ENCODE measurements around the gene UGT1A8.
"Not testable (repeated sequence)": the region's sequence is repeated elsewhere in the genome, so short reads cannot be mapped to it uniquely, and the experiment has no call there.

UGT1A8 gene

GRCh38 chr2:233718552-233718951 is 101.1 kb downstream of the UGT1A8 start, which contains the start of gene UGT1A4:
UGT1A4 (plus strand) TSS chr2:233718736; CDS start chr2:233718821, 85 bp downstream.
- DNase-seq (ENCODE audit: low spot score), result no peak

- no peak for DNase-seq (ENCODE audit: low spot score)
These were observed 111.4 kb downstream of the UGT1A8 start, which contains the start of gene UGT1A3 for GRCh38 chr2:233728723-233729301. UGT1A3 (plus strand) TSS chr2:233729042; CDS start chr2:233729127, 85 bp downstream.

GRCh38 chr2:233736868-233737653 is 119.6 kb downstream of the UGT1A8 start:
- DNase-seq (ENCODE audit: low spot score), result not testable (repeated sequence)

GRCh38 chr2:233740870-233741269 is 123.4 kb downstream of the UGT1A8 start:
- no peak for DNase-seq (ENCODE audit: low spot score)

GRCh38 chr2:233743464-233744259 is 126.2 kb downstream of the UGT1A8 start:
- DNase-seq (ENCODE audit: low spot score), result no peak

- DNase-seq (ENCODE audit: low spot score), result no peak
These were observed 127.8 kb downstream of the UGT1A8 start for GRCh38 chr2:233745073-233745755.

GRCh38 chr2:233745838-233746237 is 128.4 kb downstream of the UGT1A8 start:
- not testable (repeated sequence) for DNase-seq (ENCODE audit: low spot score)

GRCh38 chr2:233746475-233747282 is 129.2 kb downstream of the UGT1A8 start:
- no peak for DNase-seq (ENCODE audit: low spot score)

- DNase-seq (ENCODE audit: low spot score), result no peak
These were observed 129.8 kb downstream of the UGT1A8 start for GRCh38 chr2:233747283-233747544.

GRCh38 chr2:233750689-233751088 is 133.3 kb downstream of the UGT1A8 start:
- not testable (repeated sequence) for DNase-seq (ENCODE audit: low spot score)

- not testable (repeated sequence) for DNase-seq (ENCODE audit: low spot score)
These were observed 134.0 kb downstream of the UGT1A8 start for GRCh38 chr2:233751212-233752009.

GRCh38 chr2:233754872-233755611 is 137.6 kb downstream of the UGT1A8 start:
- DNase-seq (ENCODE audit: low spot score), result no peak

GRCh38 chr2:233756429-233757081 is 139.1 kb downstream of the UGT1A8 start:
- no peak for DNase-seq (ENCODE audit: low spot score)

GRCh38 chr2:233758141-233758540 is 140.7 kb downstream of the UGT1A8 start:
- no peak for DNase-seq (ENCODE audit: low spot score)

- no peak for DNase-seq (ENCODE audit: low spot score)
These were observed 141.4 kb downstream of the UGT1A8 start for GRCh38 chr2:233758849-233759248.

GRCh38 chr2:233760043-233760442 is 142.6 kb downstream of the UGT1A8 start, which contains the start of gene UGT1A1:
UGT1A1 (plus strand) TSS chr2:233760270; CDS start chr2:233760288, 18 bp downstream.
- no peak for DNase-seq (ENCODE audit: low spot score)

GRCh38 chr2:233761040-233761769 is 143.8 kb downstream of the UGT1A8 start:
- DNase-seq (ENCODE audit: low spot score), result no peak

GRCh38 chr2:233764264-233764663 is 146.8 kb downstream of the UGT1A8 start:
- DNase-seq (ENCODE audit: low spot score), result no peak

All from ecto neural progenitor cell (in vitro differentiated cells).